GM23248 (cell line): ENCODE data around the gene C5orf15. TPM values are rescaled to one million over a fixed set of nuclear protein-coding genes. Genes with fewer than 3 reads are reported as not detected.

Experiments
- DNase-seq: peaks from one replicate; pipeline ENCODE4 v3.0.0-alpha.2; 2015
- H2AFZ ChIP-seq: fragments of 200-600 bp; sonication (generic); 2 replicates; pipeline ENCODE4 v1.6.1; 2016; ENCODE audit warnings: antibody characterized with exemption
- H3F3A ChIP-seq: fragments of 200-600 bp; sonication (generic); 2 replicates; pipeline ENCODE4 v1.6.1; 2016; ENCODE audit warnings: mild to moderate bottlenecking, antibody characterized with exemption, mixed run types; ENCODE audit not compliant: insufficient read depth
- H3K27ac ChIP-seq: fragments of 200-600 bp; sonication (generic); 2 replicates; pipeline ENCODE4 v1.5.1; 2016; ENCODE audit warnings: mild to moderate bottlenecking
- H3K27me3 ChIP-seq: fragments of 200-600 bp; sonication (generic); replicated peaks from 2 replicates; pipeline ENCODE4 v1.6.1; 2016; ENCODE audit warnings: mild to moderate bottlenecking; ENCODE audit not compliant: insufficient read depth
- H3K36me3 ChIP-seq: fragments of 200-600 bp; sonication (generic); 2 replicates; pipeline ENCODE4 v1.6.1; 2016; ENCODE audit warnings: low read depth, mild to moderate bottlenecking
- H3K4me1 ChIP-seq: fragments of 200-600 bp; sonication (generic); 2 replicates; pipeline ENCODE4 v1.6.1; 2016; ENCODE audit warnings: mild to moderate bottlenecking; ENCODE audit not compliant: insufficient read depth
- H3K4me2 ChIP-seq: fragments of 200-600 bp; sonication (generic); one replicate; pipeline ENCODE4 v1.6.1; 2016; ENCODE audit warnings: mild to moderate bottlenecking; ENCODE audit not compliant: unreplicated experiment
- H3K4me3 ChIP-seq: fragments of 200-600 bp; sonication (generic); 2 replicates; pipeline ENCODE4 v1.5.1; 2016; ENCODE audit warnings: mild to moderate bottlenecking
- H3K79me2 ChIP-seq: fragments of 200-600 bp; sonication (generic); 2 replicates; pipeline ENCODE4 v1.6.1; 2016; ENCODE audit warnings: mild to moderate bottlenecking; ENCODE audit not compliant: insufficient read depth
- H3K9ac ChIP-seq: fragments of 200-600 bp; sonication (generic); 2 replicates; pipeline ENCODE4 v1.6.1; 2016; ENCODE audit warnings: mild to moderate bottlenecking
- H3K9me2 ChIP-seq: fragments of 200-600 bp; sonication (generic); 2 replicates; pipeline ENCODE4 v1.6.1; 2016; ENCODE audit warnings: mixed run types, mild to moderate bottlenecking, moderate library complexity; ENCODE audit not compliant: insufficient read depth
- H3K9me3 ChIP-seq: fragments of 200-600 bp; sonication (generic); one replicate; pipeline ENCODE4 v1.6.1; 2017; ENCODE audit warnings: low read depth
- H4K20me1 ChIP-seq: fragments of 200-600 bp; sonication (generic); 2 replicates; pipeline ENCODE4 v1.6.0; 2016; ENCODE audit not compliant: insufficient read depth
- EZH2 ChIP-seq: fragments of 200-600 bp; sonication (generic); IDR thresholded peaks from 2 replicates; pipeline ENCODE4 v1.6.1; 2018; ENCODE audit warnings: antibody characterized with exemption, mild to moderate bottlenecking; ENCODE audit not compliant: insufficient read depth, poor library complexity, severe bottlenecking
- EZH2phosphoT487 ChIP-seq: fragments of 200-600 bp; sonication (generic); IDR thresholded peaks from 2 replicates; pipeline ENCODE4 v1.6.1; 2018; ENCODE audit warnings: antibody characterized with exemption, moderate library complexity, mild to moderate bottlenecking, low read depth; ENCODE audit not compliant: insufficient read depth
- WGBS, 2 experiments: methylation state at CpG; one replicate each; pipeline ENCODE4 v1.1.6; 2015 to 2017; ENCODE audit warnings: low lambda C conversion rate in 2 of 2, low coverage in 1 of 2; ENCODE audit errors: missing lambda C conversion rate in 2 of 2; 5-methylcytosine and 5-hydroxymethylcytosine counted together
- in situ Hi-C: fragments of 300-500 bp; cut with MboI; formaldehyde crosslinking; loops from 2 replicates; pipeline ENCODE4 v1.15.0; 2020
- polyA plus RNA-seq: library from polyadenylated mRNA; unstranded; fragments of >200 nt; fragmentation: Nextera tagmentation; extraction: Ambion mirVana; gene quantifications from 2 replicates; pipeline ENCODE4 v1.2.1, GENCODE V29; 2016
- total RNA-seq: library from RNA; depleted of rRNA; stranded (reverse); fragments of >200 nt; shearing (Covaris generic); gene quantifications from 2 replicates; pipeline ENCODE4 v1.2.3, GENCODE V29; 2014

C5orf15 gene
- total and polyA plus RNA-seq, 2 experiments from 2014 or later = 122 to 128 TPM

DNA sequence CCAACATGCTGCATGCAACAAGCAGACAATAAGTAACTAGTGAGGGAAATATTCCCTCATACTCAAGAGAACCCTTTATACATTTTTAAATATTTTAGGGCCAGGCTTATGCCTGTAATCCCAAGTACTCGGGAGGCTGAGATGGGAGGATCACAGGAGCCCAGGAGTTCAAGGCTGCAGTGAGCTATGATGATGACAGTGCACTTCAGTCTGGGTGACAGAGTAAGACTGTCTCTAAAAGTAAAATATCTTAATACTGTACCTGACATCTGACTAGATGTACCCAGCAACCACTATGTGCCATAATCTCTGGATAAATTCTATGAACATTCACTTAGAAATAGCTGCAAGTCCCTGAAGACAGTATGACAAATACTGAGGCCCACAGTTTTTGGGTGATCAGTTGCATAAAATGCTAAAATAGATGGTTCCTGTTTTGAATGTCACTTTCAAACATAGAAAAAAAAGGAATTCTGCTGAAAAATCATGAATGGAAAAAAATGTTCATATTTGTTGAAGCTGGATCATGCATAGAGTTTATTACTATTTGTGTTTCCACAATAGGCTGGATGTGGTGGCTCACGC, 2.0 kb upstream of the C5orf15 start:
- Histone ChIP-seq H3K4me2 (no peak overlapping the region), H3K79me2 (peaks cover 50% of the 10 kb centered on the region), H3K27ac (peak overlapping the region; percentile 83), H3K9me2 (no peaks in the 10 kb centered on the region), H3K9ac (no peak overlapping the region), H3K4me3 (no peak overlapping the region), H3K4me1 (peaks cover 21% of the 10 kb centered on the region), H3K9me3 (no peaks in the 10 kb centered on the region), H3K27me3 (no peaks in the 10 kb centered on the region), H3F3A (peaks cover 37% of the 10 kb centered on the region), H4K20me1 (no peaks in the 10 kb centered on the region), H3K36me3 (peaks cover 43% of the 10 kb centered on the region), H2AFZ (no peak overlapping the region)
- no peak for TF ChIP-seq EZH2
- TF ChIP-seq EZH2phosphoT487 = no peak
- 91 to 95% methylated on average over 2 of the region's 2 CpGs for WGBS, 2 experiments
- in situ Hi-C loops = no loop called here
- no peak for DNase-seq

DNA sequence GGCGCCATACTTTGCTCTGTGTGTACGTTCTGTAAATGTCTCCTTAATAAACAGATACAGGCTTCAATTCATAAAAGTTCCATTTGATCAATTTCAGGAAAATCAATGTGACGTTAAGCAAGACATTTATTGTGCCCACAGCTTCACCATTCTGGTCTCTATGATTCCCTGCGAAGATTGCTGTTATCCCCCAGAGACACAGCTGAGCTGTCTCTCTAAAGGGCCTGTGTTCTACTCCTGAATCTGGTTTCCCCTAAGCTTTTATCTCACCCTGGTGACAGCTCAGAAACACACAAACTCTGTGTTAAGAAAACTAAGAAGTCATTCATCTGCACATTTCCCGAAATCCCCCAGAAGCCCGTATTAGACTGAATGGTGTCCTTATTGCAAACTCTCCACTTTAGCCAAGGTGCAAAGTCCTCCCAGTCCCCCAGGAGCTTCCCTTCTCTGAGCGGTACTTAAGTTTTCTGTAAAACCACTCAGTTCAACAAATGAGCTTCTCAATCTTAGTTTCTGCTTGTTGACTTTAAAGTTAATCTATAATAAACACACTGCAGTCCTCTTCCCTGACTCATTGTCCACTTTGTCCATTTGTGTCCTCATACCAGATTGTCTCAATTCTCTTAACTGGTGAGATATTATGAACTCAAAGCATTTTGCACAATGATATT, 1.4 kb upstream of the C5orf15 start:
- TF ChIP-seq EZH2 (no peak), EZH2phosphoT487 (no peak)
- peaks cover 51% of the 10 kb centered on the region for H3K79me2 ChIP-seq
- in situ Hi-C loops = no loop called here
- peak overlapping the region; percentile 90 for H3K4me3 ChIP-seq
- peak overlapping the region; percentile 94 for H3K9ac ChIP-seq
- H3K36me3 ChIP-seq = peaks cover 37% of the 10 kb centered on the region
- peak overlapping the region; percentile 83 for H3K27ac ChIP-seq
- WGBS, 2 experiments = 86 to 89% methylated on average over 7 of the region's 7 CpGs
- DNase-seq = peak; percentile 32
- H3K4me1 ChIP-seq = peaks cover 21% of the 10 kb centered on the region
- peaks cover 37% of the 10 kb centered on the region for H3F3A ChIP-seq
- H3K9me3 ChIP-seq = no peaks in the 10 kb centered on the region
- peak overlapping the region; percentile 91 for H3K4me2 ChIP-seq
- H2AFZ ChIP-seq = no peak overlapping the region
- H3K27me3 ChIP-seq = no peaks in the 10 kb centered on the region
- H3K9me2 ChIP-seq = no peaks in the 10 kb centered on the region
- 0 out of 2 replicates have a peak, but pooled peaks cover 3% of the 10 kb centered on the region for H4K20me1 ChIP-seq

DNA sequence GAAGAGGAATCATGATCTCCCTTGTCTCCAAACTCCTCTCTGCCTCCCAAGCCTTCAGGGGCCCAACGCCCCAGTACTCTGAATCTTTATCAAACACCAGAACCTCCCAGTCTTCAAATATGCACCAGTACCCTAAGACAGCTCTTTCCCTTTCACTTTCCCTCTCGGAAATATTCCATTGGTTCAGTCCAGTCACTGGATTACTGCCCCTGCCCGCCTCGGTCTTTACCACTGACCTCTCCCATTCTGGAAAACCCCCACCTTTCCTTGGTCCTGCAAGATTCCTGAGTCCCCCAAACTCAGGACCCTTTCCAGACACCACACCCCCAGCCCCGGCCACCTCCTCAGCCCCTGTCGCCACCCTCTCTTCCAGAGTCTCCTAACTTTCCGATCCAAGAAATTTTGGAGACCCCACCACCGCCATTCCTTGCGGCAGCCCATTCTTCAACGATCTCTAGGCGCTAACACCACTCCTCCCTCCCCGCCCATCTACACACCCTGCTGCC, 674 bp downstream of the C5orf15 start:
- no peaks in the 10 kb centered on the region for H3K9me2 ChIP-seq
- peak overlapping the region; percentile 76 for H2AFZ ChIP-seq
- peaks cover 28% of the 10 kb centered on the region for H3K4me1 ChIP-seq
- peak overlapping the region; percentile 83 for H3K27ac ChIP-seq
- H3K9ac ChIP-seq = peak overlapping the region; percentile 94
- H3K9me3 ChIP-seq = no peaks in the 10 kb centered on the region
- peaks cover 17% of the 10 kb centered on the region; the same call in 1 of the 2 replicates for H3K36me3 ChIP-seq
- H4K20me1 ChIP-seq = 0 out of 2 replicates have a peak, but pooled peaks cover 3% of the 10 kb centered on the region
- peak overlapping the region; percentile 90 for H3K4me3 ChIP-seq
- H3K4me2 ChIP-seq = peak overlapping the region; percentile 92
- H3F3A ChIP-seq = peaks cover 50% of the 10 kb centered on the region
- in situ Hi-C loops = no loop called here
- peak; percentile 65 for DNase-seq
- 1 to 4% methylated on average over 12 of the region's 12 CpGs for WGBS, 2 experiments
- H3K79me2 ChIP-seq = peaks cover 60% of the 10 kb centered on the region
- no peak for TF ChIP-seq EZH2phosphoT487
- no peak for TF ChIP-seq EZH2
- H3K27me3 ChIP-seq = no peaks in the 10 kb centered on the region

DNA sequence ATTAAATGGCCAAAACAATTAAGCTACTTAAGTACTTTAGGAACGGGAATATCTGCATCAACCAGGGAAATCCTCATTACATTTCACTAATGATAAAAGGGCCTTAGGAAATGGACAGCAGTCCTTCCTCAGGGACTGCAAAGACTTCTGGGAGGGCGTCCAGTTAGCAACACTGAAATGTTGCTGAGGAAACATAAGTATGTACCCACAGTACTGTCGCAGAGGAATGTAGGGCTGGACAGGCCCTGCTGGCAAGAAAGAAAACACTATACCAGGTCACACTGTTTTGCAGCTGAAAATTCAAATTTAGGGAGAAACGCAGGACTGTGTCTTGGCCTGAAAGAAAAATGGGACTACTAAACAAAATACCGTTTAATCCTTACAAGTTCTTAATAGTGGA, 1.3 kb downstream of the C5orf15 start:
- Histone ChIP-seq H3K4me2 (peak overlapping the region; percentile 92), H3K4me1 (peaks cover 35% of the 10 kb centered on the region), H3K79me2 (peaks cover 66% of the 10 kb centered on the region), H3K27ac (peak overlapping the region; percentile 83), H3K36me3 (peaks cover 13% of the 10 kb centered on the region; the same call in 1 of the 2 replicates), H3K9ac (peak overlapping the region; percentile 94), H3K9me3 (no peaks in the 10 kb centered on the region), H2AFZ (0 out of 2 replicates have a peak overlapping the region, but pooled peaks have one; percentile 76), H3K27me3 (no peaks in the 10 kb centered on the region), H3K9me2 (no peaks in the 10 kb centered on the region), H3K4me3 (peak overlapping the region; percentile 90), H3F3A (peaks cover 46% of the 10 kb centered on the region), H4K20me1 (0 out of 2 replicates have a peak, but pooled peaks cover 3% of the 10 kb centered on the region)
- 60 to 71% methylated on average over 5 of the region's 5 CpGs for WGBS, 2 experiments
- peak; percentile 56 for DNase-seq
- in situ Hi-C loops = no loop called here
- TF ChIP-seq EZH2 (no peak), EZH2phosphoT487 (no peak)
